Posterior vena cava (tissue), 2 donors: Measurements from ENCODE around the gene KDM2A. TPM values are rescaled to one million over a fixed set of nuclear protein-coding genes. Genes with fewer than 3 reads are reported as not detected.

Source experiments
- DNase-seq: peaks from one replicate; pipeline ENCODE4 v3.0.0-alpha.2; 2020; ENCODE audit warnings: low spot score
- intact Hi-C, 2 donors: fragments of 100-400 bp; cut with DNase I; formaldehyde crosslinking; loops; one replicate each; pipeline versions ENCODE4 v1.14.1 to v1.14.2; 2022 to 2023
- total RNA-seq, 2 donors: library from RNA; stranded (reverse); fragmentation: NEBNext Ultra II Directional; extraction: Animal tissue kit (Norgen Biotek cat#: 25700); gene quantifications; one replicate each; pipeline ENCODE4 v1.2.1, GENCODE V29; 2021
- donor health status: DM: yes; HTN: yes; CAD: no.
- donor health status: DM: yes; HTN: yes; CAD: no.

KDM2A gene
- total RNA-seq, 2 donors from 2014 or later, result 55.3 to 58.3 TPM

GRCh38 chr11:67267188-67268080 is 148.4 kb downstream of the KDM2A start:
- intact Hi-C loops, result loop anchor here (5.0 kb wide), 2 partner anchors 110 to 115 kb away; no protein-coding TSS in a partner anchor
- DNase-seq, result peak; percentile 79

- peak; percentile 81 for DNase-seq
- intact Hi-C loops, result loop anchor here (5.0 kb wide), 2 partner anchors 109 to 114 kb away; no protein-coding TSS in a partner anchor
Measured at GRCh38 chr11:67268081-67268961, 149.3 kb downstream of the KDM2A start.

- DNase-seq, result peak; percentile 79
- intact Hi-C loops, result loop anchor here (5.0 kb wide), 2 partner anchors 108 to 113 kb away; no protein-coding TSS in a partner anchor
Measured at GRCh38 chr11:67268962-67269268, 149.9 kb downstream of the KDM2A start.

GRCh38 chr11:67269401-67270255 is 150.6 kb downstream of the KDM2A start:
- intact Hi-C loops, result loop anchor here (5.0 kb wide), 3 partner anchors 108 to 123 kb away; partner anchors contain the start of gene RAD9A (in 1 of the 2)
- DNase-seq, result peak; percentile 78

GRCh38 chr11:67270256-67271204 is 151.5 kb downstream of the KDM2A start:
- intact Hi-C loops, result loop anchor here in 1 of 2 donors (5.0 kb wide), 1 partner anchor 122 kb away; the partner anchor contains the start of gene RAD9A
- DNase-seq, result peak; percentile 82

GRCh38 chr11:67271205-67271540 is 152.1 kb downstream of the KDM2A start:
- no peak for DNase-seq
- intact Hi-C loops, result loop anchor here in 1 of 2 donors (5.0 kb wide), 1 partner anchor 121 kb away; the partner anchor contains the start of gene RAD9A

- DNase-seq, result peak; percentile 80
- intact Hi-C loops, result loop anchor here in 1 of 2 donors (5.0 kb wide), 1 partner anchor 121 kb away; the partner anchor contains the start of gene RAD9A
Measured at GRCh38 chr11:67271541-67272284, 152.7 kb downstream of the KDM2A start.

GRCh38 chr11:67272327-67273259 is 153.5 kb downstream of the KDM2A start:
- DNase-seq, result peak; percentile 76
- intact Hi-C loops, result loop anchor here in 1 of 2 donors (5.0 kb wide), 1 partner anchor 120 kb away; the partner anchor contains the start of gene RAD9A

GRCh38 chr11:67273260-67273990 is 154.4 kb downstream of the KDM2A start:
- DNase-seq, result peak; percentile 76
- intact Hi-C loops, result loop anchor here in 1 of 2 donors (5.0 kb wide), 1 partner anchor 119 kb away; the partner anchor contains the start of gene RAD9A

- intact Hi-C loops, result loop anchor here in 1 of 2 donors (5.0 kb wide), 1 partner anchor 117 kb away; the partner anchor contains the start of gene RAD9A
- DNase-seq, result peak; percentile 87
Measured at GRCh38 chr11:67274768-67275605, 155.9 kb downstream of the KDM2A start.

GRCh38 chr11:67275606-67276409 is 156.7 kb downstream of the KDM2A start:
- DNase-seq, result peak; percentile 68
- intact Hi-C loops, result no loop called here

- peak; percentile 89 for DNase-seq
- intact Hi-C loops, result no loop called here
Measured at GRCh38 chr11:67276781-67277230, 157.7 kb downstream of the KDM2A start.

- intact Hi-C loops, result no loop called here
- DNase-seq, result peak; percentile 97
Measured at GRCh38 chr11:67277231-67277961, 158.3 kb downstream of the KDM2A start.
